SK-N-MC (cell line): Measurements from ENCODE around the gene SOX5.

ENCODE experiments used
- EZH2 ChIP-seq: fragments of 200-600 bp; sonication (generic); IDR thresholded peaks from one replicate; pipeline ENCODE4 v1.6.1; 2017; ENCODE audit warnings: antibody characterized with exemption
- FOXP2 ChIP-seq: optimal IDR thresholded peaks from 2 replicates; pipeline ENCODE3; 2011; ENCODE audit warnings: mild to moderate bottlenecking, moderate library complexity; ENCODE audit not compliant: insufficient read depth; ENCODE audit errors: extremely low read length, control extremely low read depth
- POLR2AphosphoS5 ChIP-seq: IDR thresholded peaks from 2 replicates; pipeline ENCODE4 v1.6.1; 2012; ENCODE audit warnings: mild to moderate bottlenecking, low read depth, low read length, borderline replicate concordance

DNA sequence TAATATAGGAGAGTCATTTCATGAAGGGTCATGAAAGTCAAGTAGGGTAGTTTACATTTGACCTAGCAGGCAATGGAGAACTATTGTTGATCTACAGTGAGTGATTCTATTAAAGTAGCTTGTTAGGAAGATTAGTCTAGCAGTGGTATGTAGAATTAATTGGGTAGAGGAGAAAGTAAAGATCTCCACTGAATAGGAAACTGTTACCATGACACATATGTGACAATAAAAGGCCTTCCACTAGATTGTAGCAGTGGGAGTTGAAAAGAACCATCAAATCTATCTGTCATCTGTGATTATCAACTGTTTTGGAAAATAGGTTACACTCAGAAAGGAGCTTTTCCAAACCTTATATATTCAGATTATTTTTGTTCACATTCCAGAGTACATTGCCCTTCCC lies 92.3 kb downstream of the SOX5 start:
- TF ChIP-seq EZH2: no peak
- no peak for TF ChIP-seq POLR2AphosphoS5
- TF ChIP-seq FOXP2: no peak
